ENCODE measurements around the gene GPRC6A. TPM values are rescaled to one million over a fixed set of nuclear protein-coding genes. Genes with fewer than 3 reads are reported as not detected.
"Not testable (repeated sequence)": the region's sequence is repeated elsewhere in the genome, so short reads cannot be mapped to it uniquely, and the experiment has no call there.

The GPRC6A gene
- total and polyA plus RNA-seq, 8 donors: not detected

DNA sequence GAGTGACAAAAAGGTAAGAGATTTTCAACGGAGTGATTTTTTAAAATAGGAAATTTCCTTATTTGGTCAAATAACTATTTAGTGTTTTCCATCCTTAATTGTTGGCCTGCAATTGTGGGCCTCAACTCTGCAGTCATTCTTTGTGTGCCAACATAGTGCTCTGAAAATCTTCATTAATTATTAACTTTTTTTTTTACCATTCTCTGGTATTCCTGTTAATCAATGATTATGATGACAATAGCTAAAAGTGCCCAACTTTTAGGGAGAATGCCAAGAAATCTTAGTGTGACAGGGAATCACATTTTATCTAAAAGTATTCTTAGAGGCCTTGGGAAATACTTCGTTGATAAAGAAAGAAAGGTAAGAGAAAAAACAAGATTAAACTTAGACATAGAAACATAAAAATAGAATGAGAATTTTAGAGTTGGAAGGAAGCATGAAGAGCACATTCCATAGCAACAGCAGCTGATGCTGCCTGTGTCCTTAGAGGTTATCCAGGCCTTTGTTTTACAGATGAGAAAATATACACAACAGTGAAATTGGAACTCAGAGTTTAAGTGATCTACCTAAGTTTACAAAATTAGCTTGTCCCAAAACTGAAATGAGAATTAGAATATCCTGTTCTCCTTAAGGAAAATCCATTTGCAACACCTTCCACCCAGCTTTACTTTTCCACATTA, 1.2 kb downstream of the GPRC6A start:
- Histone ChIP-seq H3K4me1 (no peaks in the 10 kb centered on the region), H3K36me3 (no peaks in the 10 kb centered on the region), H3K27me3 (no peaks in the 10 kb centered on the region), H3K27ac (no peak overlapping the region), H3K4me3 (no peak overlapping the region), H3K9me3 (peaks cover 0 to 11% (median 6%) of the 10 kb centered on the region in 4 donors)
- DNase-seq: no peak
- 41 to 49% (median 44%) methylated on average over 2 of the region's 2 CpGs for WGBS, 5 donors
- TF ChIP-seq POLR2A (IDR thresholded peaks at IDR 0.05) (no peak), EP300 (IDR thresholded peaks at IDR 0.05) (no peak), POLR2AphosphoS5 (IDR thresholded peaks at IDR 0.05) (no peak)
- TF ChIP-seq, protein P1, sequence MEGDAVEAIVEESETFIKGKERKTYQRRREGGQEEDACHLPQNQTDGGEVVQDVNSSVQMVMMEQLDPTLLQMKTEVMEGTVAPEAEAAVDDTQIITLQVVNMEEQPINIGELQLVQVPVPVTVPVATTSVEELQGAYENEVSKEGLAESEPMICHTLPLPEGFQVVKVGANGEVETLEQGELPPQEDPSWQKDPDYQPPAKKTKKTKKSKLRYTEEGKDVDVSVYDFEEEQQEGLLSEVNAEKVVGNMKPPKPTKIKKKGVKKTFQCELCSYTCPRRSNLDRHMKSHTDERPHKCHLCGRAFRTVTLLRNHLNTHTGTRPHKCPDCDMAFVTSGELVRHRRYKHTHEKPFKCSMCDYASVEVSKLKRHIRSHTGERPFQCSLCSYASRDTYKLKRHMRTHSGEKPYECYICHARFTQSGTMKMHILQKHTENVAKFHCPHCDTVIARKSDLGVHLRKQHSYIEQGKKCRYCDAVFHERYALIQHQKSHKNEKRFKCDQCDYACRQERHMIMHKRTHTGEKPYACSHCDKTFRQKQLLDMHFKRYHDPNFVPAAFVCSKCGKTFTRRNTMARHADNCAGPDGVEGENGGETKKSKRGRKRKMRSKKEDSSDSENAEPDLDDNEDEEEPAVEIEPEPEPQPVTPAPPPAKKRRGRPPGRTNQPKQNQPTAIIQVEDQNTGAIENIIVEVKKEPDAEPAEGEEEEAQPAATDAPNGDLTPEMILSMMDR (IDR thresholded peaks at IDR 0.05): no peak
- intact Hi-C loops (cut with DNase I; ENCODE audit: low total_unique reads): no loop called here

DNA sequence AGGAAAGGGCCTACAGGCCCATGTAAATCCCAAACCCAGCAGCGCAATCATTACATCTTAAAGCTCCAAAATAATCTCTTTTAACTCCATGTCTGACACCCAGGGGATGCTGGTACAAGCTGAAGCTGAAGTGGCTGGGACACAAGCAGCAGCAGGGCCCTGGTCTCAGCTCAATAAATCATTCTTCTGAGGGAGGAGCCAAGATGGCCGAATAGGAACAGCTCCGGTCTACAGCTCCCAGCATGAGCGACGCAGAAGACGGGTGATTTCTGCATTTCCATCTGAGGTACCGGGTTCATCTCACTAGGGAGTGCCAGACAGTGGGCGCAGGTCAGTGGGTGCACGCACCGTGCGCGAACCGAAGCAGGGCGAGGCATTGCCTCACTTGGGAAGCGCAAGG, 12.5 kb downstream of the GPRC6A start:
- WGBS, 5 donors: 93 to 98% (median 96%) methylated on average over 9 to 14 of the region's 15 CpGs
- H3K27me3 ChIP-seq; H3K27ac ChIP-seq; H3K4me1 ChIP-seq; DNase-seq; H3K36me3 ChIP-seq; H3K4me3 ChIP-seq; intact Hi-C loops (cut with DNase I; ENCODE audit: low total_unique reads): not testable (repeated sequence)
- H3K9me3 ChIP-seq: peaks cover 0 to 21% (median 14%) of the 10 kb centered on the region in 4 donors

DNA sequence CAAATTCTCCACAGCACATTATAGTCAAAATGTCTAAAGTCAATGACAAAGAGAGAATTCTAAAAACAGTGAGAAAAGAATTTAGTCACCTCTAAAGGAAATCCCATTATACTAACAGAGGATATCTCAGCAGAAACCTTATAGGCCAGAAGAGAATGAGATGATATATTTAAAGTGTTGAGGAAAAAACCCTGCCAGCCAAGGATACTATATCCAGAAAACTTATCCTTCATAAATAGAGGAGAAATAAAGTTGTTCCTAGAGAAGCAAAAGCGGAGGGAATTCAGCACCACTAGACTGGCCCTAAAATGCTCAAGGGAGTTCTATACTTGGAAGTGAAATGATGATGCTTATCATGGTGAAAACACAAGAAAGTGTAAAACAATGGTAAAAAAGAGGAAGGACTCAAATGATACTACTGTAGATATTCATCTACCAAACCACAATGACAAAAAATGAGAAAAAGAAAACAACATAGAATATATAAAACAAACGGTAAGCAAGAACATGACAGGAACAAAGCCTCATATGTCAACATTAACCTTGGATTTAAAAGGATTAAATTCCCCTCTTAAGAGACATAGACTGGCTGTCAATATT, 16.7 kb downstream of the GPRC6A start:
- no peak overlapping the region for H3K4me3 ChIP-seq
- no peaks in the 10 kb centered on the region for H3K27me3 ChIP-seq
- no peaks in the 10 kb centered on the region for H3K4me1 ChIP-seq
- intact Hi-C loops (cut with DNase I; ENCODE audit: low total_unique reads): no loop called here
- DNase-seq: no peak
- no peak overlapping the region for H3K27ac ChIP-seq
- peaks cover 0 to 21% (median 16%) of the 10 kb centered on the region in 4 donors for H3K9me3 ChIP-seq
- WGBS, 5 donors: 64 to 88% (median 82%) methylated on average over 2 of the region's 2 CpGs
- H3K36me3 ChIP-seq: no peaks in the 10 kb centered on the region
- TF ChIP-seq EP300 (IDR thresholded peaks at IDR 0.05) (no peak), POLR2A (IDR thresholded peaks at IDR 0.05) (no peak), POLR2AphosphoS5 (IDR thresholded peaks at IDR 0.05) (no peak)
- TF ChIP-seq, protein P1 (IDR thresholded peaks at IDR 0.05): no peak

DNA sequence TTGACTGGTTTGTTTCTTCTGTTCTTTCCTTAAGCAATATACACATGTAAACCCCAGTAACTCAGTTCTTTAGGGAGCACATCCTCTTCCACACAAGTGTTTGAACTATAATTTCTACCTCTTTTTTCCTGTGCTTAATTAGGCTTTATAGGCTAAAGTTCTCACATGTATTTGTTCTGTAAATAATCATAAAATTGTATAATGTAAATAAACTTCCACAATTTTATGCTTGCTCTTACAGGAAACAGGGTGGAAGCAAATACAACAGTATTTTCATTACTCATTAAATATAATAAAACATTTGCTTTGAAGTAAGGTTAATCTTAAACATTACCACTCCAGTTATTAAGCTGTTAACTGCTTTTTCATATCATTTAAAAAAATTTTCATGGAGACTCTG, 26.9 kb downstream of the GPRC6A start:
- Histone ChIP-seq H3K4me1 (no peaks in the 10 kb centered on the region), H3K36me3 (no peaks in the 10 kb centered on the region), H3K27ac (no peak overlapping the region), H3K9me3 (no peaks in the 10 kb centered on the region), H3K4me3 (no peak overlapping the region), H3K27me3 (no peaks in the 10 kb centered on the region)
- DNase-seq: no peak
- intact Hi-C loops (cut with DNase I; ENCODE audit: low total_unique reads): no loop called here
- TF ChIP-seq POLR2AphosphoS5 (IDR thresholded peaks at IDR 0.05): no peak
- no peak for TF ChIP-seq POLR2A (IDR thresholded peaks at IDR 0.05)
- TF ChIP-seq, protein P1 (IDR thresholded peaks at IDR 0.05): no peak
- TF ChIP-seq EP300 (IDR thresholded peaks at IDR 0.05): no peak

DNA sequence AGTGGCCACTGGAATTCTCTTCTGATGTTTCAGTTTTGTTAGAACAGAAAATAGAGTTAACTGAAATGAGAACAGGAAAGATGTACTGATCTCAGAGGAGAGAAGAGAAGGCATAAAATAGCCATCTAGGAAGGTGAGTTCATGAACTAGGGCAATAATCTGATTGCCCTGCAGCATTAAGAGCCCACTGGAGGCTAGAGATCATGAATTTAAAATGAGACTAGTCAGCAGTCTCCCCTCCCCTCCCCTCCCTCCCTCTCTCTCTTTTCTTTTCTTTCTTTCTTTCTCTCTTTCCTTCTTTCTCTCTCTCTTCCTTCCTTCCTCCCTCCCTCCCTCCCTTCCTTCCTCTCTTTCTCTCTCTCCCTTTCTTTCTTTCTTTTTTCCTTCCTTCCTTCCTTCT, 28.9 kb downstream of the GPRC6A start:
- no peaks in the 10 kb centered on the region for H3K9me3 ChIP-seq
- no peak overlapping the region for H3K4me3 ChIP-seq
- no peaks in the 10 kb centered on the region for H3K4me1 ChIP-seq
- no peak for DNase-seq
- no peaks in the 10 kb centered on the region for H3K27me3 ChIP-seq
- no peaks in the 10 kb centered on the region for H3K36me3 ChIP-seq
- intact Hi-C loops (cut with DNase I; ENCODE audit: low total_unique reads): no loop called here
- no peak for TF ChIP-seq POLR2A (IDR thresholded peaks at IDR 0.05)
- TF ChIP-seq POLR2AphosphoS5 (IDR thresholded peaks at IDR 0.05): no peak
- TF ChIP-seq, protein P1 (IDR thresholded peaks at IDR 0.05): no peak
- TF ChIP-seq EP300 (IDR thresholded peaks at IDR 0.05): no peak
- no peak overlapping the region for H3K27ac ChIP-seq
